Suprapubic skin (tissue), 4 donors: ENCODE data around the gene GFI1B.

Source experiments
- EP300 ChIP-seq: sonication (generic); formaldehyde crosslinking; IDR thresholded peaks from one replicate; pipeline ENCODE4 v1.6.1; 2017; ENCODE audit warnings: antibody characterized with exemption
- POLR2A ChIP-seq, 2 donors: fragments of 450-650 bp; IDR thresholded peaks; one replicate each; pipeline ENCODE4 v1.6.1; 2017; ENCODE audit warnings: antibody characterized with exemption in 2 of 2, mild to moderate bottlenecking in 2 of 2, moderate library complexity in 2 of 2
- POLR2AphosphoS5 ChIP-seq, 3 donors: sonication (generic); formaldehyde crosslinking; IDR thresholded peaks; one replicate each; pipeline ENCODE4 v1.6.1; 2017; ENCODE audit warnings: antibody characterized with exemption in 3 of 3
- TF ChIP-seq, protein P1 (sequence below), 2 donors: fragments of 200-600 bp in 1 of 2; fragments of 450-650 bp in 1 of 2; sonication (generic) in 1 of 2; IDR thresholded peaks; one replicate each; pipeline ENCODE4 v1.5.1; 2016 to 2019; ENCODE audit warnings: antibody characterized with exemption in 2 of 2, mild to moderate bottlenecking in 1 of 2, moderate library complexity in 1 of 2

DNA sequence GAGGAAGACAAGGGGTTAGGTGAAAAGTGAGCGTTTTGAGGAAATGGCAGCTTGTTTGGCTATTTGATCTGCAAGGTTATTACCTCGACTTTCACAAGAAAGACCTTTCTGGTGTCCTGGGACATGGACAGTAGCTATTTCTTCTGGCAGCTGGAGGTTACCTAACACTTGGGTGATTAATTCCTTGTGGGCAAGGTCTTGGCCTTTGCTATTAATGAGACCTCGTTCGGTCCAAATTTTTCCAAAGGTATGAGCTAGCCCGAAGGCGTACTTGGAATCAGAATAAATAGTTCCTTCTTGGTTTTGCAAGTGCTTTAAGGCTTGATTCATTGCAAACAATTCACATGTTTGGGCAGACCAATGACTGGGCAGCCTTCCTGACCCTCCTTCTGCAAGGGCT is 57.2 kb downstream of the GFI1B start:
- TF ChIP-seq, protein P1, sequence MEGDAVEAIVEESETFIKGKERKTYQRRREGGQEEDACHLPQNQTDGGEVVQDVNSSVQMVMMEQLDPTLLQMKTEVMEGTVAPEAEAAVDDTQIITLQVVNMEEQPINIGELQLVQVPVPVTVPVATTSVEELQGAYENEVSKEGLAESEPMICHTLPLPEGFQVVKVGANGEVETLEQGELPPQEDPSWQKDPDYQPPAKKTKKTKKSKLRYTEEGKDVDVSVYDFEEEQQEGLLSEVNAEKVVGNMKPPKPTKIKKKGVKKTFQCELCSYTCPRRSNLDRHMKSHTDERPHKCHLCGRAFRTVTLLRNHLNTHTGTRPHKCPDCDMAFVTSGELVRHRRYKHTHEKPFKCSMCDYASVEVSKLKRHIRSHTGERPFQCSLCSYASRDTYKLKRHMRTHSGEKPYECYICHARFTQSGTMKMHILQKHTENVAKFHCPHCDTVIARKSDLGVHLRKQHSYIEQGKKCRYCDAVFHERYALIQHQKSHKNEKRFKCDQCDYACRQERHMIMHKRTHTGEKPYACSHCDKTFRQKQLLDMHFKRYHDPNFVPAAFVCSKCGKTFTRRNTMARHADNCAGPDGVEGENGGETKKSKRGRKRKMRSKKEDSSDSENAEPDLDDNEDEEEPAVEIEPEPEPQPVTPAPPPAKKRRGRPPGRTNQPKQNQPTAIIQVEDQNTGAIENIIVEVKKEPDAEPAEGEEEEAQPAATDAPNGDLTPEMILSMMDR (IDR thresholded peaks at IDR 0.05) = no peak
- TF ChIP-seq POLR2A (IDR thresholded peaks at IDR 0.05) (no peak), POLR2AphosphoS5 (IDR thresholded peaks at IDR 0.05) (no peak), EP300 (no peak)
